RWPE2 (cell line): ENCODE data around the gene PDE2A.

Source experiments
- ATAC-seq: fragments of 200-7000 bp; cut with Tn5 transposase; 3 replicates; pipeline ENCODE4 v1.9.1; 2021; ENCODE audit warnings: low read depth
- DNase-seq: peaks from one replicate; pipeline ENCODE4 v3.0.0-alpha.2; 2020; ENCODE audit warnings: low spot score
- H3K27ac ChIP-seq: fragments of 450-650 bp; 2 replicates; pipeline ENCODE4 v1.5.1; 2017; ENCODE audit warnings: mild to moderate bottlenecking; ENCODE audit not compliant: poor library complexity, severe bottlenecking
- H3K27me3 ChIP-seq: fragments of 250-450 bp; sonication (Bioruptor Pico); 2 replicates; pipeline ENCODE4 v1.5.1; 2021; ENCODE audit warnings: mild to moderate bottlenecking, moderate library complexity; ENCODE audit not compliant: insufficient read depth, poor library complexity, severe bottlenecking
- H3K36me3 ChIP-seq: fragments of 250-450 bp; sonication (Bioruptor Pico); 2 replicates; pipeline ENCODE4 v1.5.1; 2020; ENCODE audit warnings: low read depth, mild to moderate bottlenecking, moderate library complexity
- H3K4me1 ChIP-seq: fragments of 250-450 bp; sonication (Bioruptor Pico); 2 replicates; pipeline ENCODE4 v1.5.1; 2021; ENCODE audit warnings: mild to moderate bottlenecking, moderate library complexity; ENCODE audit not compliant: insufficient read depth, poor library complexity, severe bottlenecking
- H3K4me3 ChIP-seq: fragments of 250-450 bp; sonication (Bioruptor Pico); 2 replicates; pipeline ENCODE4 v1.5.1; 2021; ENCODE audit warnings: mild to moderate bottlenecking, moderate library complexity; ENCODE audit not compliant: severe bottlenecking
- H3K9me3 ChIP-seq: fragments of 250-450 bp; sonication (Bioruptor Pico); 2 replicates; pipeline ENCODE4 v1.5.1; 2021; ENCODE audit warnings: mild to moderate bottlenecking, moderate library complexity; ENCODE audit not compliant: severe bottlenecking
- CTCF ChIP-seq: fragments of 450-650 bp; IDR thresholded peaks from one replicate; pipeline ENCODE4 v1.5.1; 2017; ENCODE audit warnings: mild to moderate bottlenecking, moderate library complexity; ENCODE audit not compliant: poor library complexity, severe bottlenecking

PDE2A gene

GRCh38 chr11:72705442-72706365 lies 31.5 kb upstream of the PDE2A start:
- DNase-seq (no peak), ATAC-seq (no peak)
- peaks cover 52% of the 10 kb centered on the region for H3K36me3 ChIP-seq
- H3K27me3 ChIP-seq, result no peaks in the 10 kb centered on the region
- H3K4me1 ChIP-seq, result no peaks in the 10 kb centered on the region
- H3K27ac ChIP-seq, result no peak overlapping the region
- H3K4me3 ChIP-seq, result no peak overlapping the region
- no peak for TF ChIP-seq CTCF
- no peaks in the 10 kb centered on the region for H3K9me3 ChIP-seq

- no peaks in the 10 kb centered on the region for H3K9me3 ChIP-seq
- DNase-seq (no peak), ATAC-seq (no peak)
- TF ChIP-seq CTCF, result no peak
- no peaks in the 10 kb centered on the region for H3K27me3 ChIP-seq
- H3K4me1 ChIP-seq, result no peaks in the 10 kb centered on the region
- H3K4me3 ChIP-seq, result no peak overlapping the region
- peaks cover 54% of the 10 kb centered on the region for H3K36me3 ChIP-seq
- H3K27ac ChIP-seq, result no peak overlapping the region
Measured at GRCh38 chr11:72704783-72705265, 30.6 kb upstream of the PDE2A start.

- no peak for ATAC-seq
- no peak for TF ChIP-seq CTCF
- no peak overlapping the region for H3K27ac ChIP-seq
Measured at GRCh38 chr11:72704028-72704782, 30.0 kb upstream of the PDE2A start.

GRCh38 chr11:72703267-72704008 lies 29.2 kb upstream of the PDE2A start:
- ATAC-seq, result no peak
- Histone ChIP-seq H3K27ac (no peak overlapping the region), H3K36me3 (peaks cover 57% of the 10 kb centered on the region), H3K27me3 (no peaks in the 10 kb centered on the region), H3K4me3 (no peak overlapping the region), H3K4me1 (no peaks in the 10 kb centered on the region), H3K9me3 (no peaks in the 10 kb centered on the region)
- no peak for DNase-seq
- TF ChIP-seq CTCF, result no peak

More at GRCh38 chr11:72704028-72704782, 30.0 kb upstream of the PDE2A start:
- Histone ChIP-seq H3K4me1 (no peaks in the 10 kb centered on the region), H3K4me3 (no peak overlapping the region), H3K36me3 (peaks cover 54% of the 10 kb centered on the region), H3K9me3 (no peaks in the 10 kb centered on the region), H3K27me3 (no peaks in the 10 kb centered on the region)
- DNase-seq, result no peak
